H7 (cell line): ENCODE results near the gene ADAM30. TPM values are rescaled to one million over a fixed set of nuclear protein-coding genes. Genes with fewer than 3 reads are reported as not detected.

Experiments
- total RNA-seq: library from RNA; depleted of rRNA; stranded (reverse); fragments of >200 nt; shearing (Covaris generic); gene quantifications from 2 replicates; pipeline ENCODE4 v1.2.3, GENCODE V29; 2014; rRNA removed

The ADAM30 gene
- total RNA-seq, 1 experiment from 2014 or later: not detected

Other genes with a start within 250 kb of the ADAM30 start
- 17.3 and 20.1 TPM in 2 replicates for gene ZNF697, start 248.2 kb downstream of the ADAM30 start, total RNA-seq
- 586 and 589 TPM in 2 replicates for gene PHGDH, start 184.6 kb downstream of the ADAM30 start, total RNA-seq
- gene HMGCS2, start 127.6 kb downstream of the ADAM30 start, total RNA-seq: not detected in 2 replicates
- gene REG4, start 85.1 kb downstream of the ADAM30 start, total RNA-seq: not detected in 2 replicates
- 52.4 and 60.4 TPM in 2 replicates for gene NOTCH2, start 173.1 kb upstream of the ADAM30 start, total RNA-seq